ENCODE results near the gene SLC6A15.

Gene SLC6A15

DNA sequence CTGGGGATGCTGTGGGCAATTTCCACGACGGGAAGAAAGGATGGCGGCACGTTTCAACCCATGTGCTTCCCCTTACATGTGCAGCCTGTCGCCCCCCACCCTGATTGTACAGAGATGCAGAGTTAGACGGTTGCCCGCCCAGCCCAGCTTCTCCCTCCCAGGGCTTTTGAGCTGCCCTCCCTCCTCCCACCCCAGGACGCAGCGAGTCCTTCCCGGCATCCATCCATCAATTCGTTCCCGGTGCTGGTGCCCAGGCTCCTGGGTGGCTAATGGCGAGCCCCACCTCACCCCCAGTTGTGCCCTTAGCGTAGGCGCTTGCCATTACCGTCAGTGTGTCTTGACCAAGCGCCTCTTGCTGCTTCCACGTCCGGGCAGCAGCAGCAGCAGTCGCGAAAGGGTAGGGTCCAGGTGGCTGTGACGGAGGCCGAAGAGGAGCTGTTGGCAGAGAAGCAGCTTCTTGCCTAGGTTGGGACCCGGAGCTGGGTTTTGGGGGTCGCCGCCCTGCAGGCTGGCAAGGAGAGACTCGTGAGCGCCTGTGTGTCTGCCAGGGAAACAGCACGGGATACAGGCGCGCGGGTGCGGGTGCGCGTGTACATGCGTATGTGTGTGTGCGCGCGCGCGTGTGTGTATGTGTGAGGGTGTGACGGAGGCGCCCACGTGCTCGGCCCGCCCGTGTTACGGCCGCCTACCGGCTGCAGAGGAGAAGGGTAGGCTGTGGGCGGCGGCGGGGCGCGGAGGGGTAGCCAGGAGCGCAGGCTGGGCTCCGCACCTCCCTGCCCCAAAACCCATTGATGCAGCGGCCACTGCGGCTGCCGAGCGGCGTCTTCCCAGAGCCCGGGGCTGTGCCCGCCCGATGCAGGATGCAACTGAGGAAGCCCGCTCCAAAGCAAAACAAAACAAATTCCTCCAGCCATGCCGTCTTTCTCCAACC lies at the start of gene SLC6A15:
Gene SLC6A15 (minus strand): TSS at position 602 of the 931 bp plus-strand sequence. CDS start 20,679 bp downstream, outside the sequence.
- DNase-seq (ENCODE audit: low read depth in 2 of 2), result no peak

DNA sequence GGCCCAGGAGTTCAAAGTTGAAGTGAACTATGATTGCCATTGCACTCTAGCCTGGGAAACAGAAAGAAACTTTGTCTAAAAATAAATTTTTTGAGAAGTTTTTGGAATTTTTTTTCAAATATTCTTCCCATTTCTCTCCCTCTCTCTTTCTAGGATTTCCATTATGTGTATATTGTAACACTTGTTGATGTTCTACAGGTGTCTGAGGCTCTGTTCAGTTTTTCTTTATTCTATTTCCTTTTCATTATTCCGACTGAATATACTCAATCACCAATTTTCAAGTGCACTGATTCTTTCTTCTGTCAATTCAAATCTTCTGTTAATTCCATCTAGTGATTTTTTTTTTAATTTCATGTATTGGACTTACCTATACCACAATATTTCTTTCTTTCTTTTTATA lies 48.3 kb upstream of the SLC6A15 start:
- no peak for DNase-seq (ENCODE audit: low read depth in 2 of 2)

DNA sequence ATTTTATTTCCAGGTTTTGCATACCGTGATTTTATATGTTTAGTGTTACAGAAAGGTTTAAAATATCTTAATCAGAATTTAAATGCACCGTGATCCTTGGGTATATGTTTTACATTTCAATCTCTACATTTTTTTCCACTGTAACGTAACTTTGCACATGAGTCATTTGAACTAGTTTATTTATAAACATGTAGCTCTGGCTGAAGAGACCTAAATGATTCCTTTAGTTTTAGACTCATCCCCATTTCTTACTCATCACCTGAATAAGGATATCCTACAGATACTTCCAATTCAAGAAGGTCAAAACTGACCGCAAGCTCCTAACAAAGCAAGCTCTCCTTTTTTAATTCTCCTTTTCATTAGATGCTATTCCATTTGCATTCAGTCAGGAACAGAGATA lies 42.7 kb upstream of the SLC6A15 start:
- DNase-seq (ENCODE audit: low read depth in 2 of 2), result no peak

DNA sequence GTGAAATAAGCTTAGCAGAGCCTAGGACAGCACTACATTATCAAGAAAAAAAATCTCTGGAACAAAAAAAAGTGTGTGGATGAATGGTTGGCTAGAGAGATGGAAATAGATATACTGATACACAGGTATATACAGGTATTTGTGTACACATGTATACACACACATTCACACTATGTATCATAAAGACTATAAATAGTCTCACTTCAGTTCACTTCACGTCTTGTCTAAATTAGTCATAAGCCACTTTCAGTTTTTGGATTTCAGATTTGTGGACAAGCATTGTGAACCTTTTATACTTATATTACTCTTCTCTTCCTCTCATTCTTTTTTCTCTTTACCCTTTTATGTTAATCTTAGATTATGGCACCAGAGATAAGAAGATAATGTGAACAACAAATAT lies 41.8 kb upstream of the SLC6A15 start:
- DNase-seq (ENCODE audit: low read depth in 2 of 2), result no peak

DNA sequence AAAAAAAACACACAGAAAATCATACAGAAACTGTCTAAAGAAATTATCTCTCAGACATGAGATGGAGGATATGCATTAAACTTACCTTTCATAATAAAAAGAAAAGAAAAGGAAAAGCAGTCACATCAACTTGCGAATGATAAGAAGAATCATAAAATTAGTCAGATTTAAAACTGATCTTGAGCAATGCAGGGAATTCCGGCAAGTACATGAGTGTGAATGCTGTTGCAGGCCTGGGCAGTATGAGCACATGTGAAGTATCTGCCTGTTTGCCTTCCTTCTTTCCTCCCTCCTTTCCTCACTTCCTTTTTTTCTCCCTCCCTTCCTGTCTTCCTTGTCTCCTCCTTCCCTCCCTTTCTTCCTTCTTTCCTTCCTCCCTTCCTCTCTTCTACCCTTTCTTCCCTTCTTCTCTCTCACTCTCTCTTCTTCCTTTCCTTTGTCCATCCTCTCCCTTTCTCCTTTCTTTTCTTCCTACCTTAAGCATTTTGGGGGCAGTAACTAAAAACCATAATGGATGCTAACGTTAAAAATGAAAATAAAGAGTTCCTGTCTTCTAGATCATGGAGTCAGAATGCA lies 38.5 kb upstream of the SLC6A15 start:
- DNase-seq (ENCODE audit: low read depth in 2 of 2), result no peak

DNA sequence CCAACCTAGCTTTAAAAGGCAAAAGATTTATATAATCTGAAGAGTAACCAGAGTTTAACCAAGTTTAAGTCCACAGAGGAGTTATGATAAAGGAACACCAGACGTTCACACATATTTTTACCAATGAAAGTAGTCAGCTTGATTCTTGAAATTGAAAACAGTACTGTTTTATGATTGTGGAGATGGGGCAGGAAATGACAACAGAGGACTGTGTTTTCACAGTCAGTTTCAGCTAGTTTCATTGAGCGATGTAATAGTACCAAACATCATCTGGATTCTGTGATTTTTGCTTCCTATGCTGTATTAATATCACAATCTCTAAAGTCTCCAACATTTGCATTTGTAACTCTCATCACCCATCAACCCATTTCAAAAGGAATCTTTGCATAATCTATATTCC lies 34.2 kb upstream of the SLC6A15 start:
- DNase-seq (ENCODE audit: low read depth in 2 of 2), result no peak

DNA sequence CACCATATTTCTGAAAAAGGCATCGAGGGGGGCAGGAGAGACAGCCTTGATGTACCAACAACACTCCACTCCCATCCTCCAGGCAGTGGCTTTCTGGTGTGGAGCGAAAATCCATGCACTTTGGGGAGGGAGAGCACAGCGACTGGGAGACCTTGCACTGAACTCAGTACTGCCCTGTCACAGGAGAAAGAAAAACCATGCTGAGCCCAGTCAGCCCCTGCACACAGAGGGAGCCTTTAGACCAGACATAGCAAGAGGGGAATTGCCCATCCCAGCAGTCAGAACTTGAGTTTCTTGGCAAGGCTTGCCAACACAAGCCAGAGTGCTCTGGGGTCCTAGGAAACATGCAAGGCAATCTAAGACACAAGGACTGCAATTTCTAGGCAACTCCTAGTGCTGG lies 24.8 kb upstream of the SLC6A15 start:
- no peak for DNase-seq (ENCODE audit: low read depth in 2 of 2)

DNA sequence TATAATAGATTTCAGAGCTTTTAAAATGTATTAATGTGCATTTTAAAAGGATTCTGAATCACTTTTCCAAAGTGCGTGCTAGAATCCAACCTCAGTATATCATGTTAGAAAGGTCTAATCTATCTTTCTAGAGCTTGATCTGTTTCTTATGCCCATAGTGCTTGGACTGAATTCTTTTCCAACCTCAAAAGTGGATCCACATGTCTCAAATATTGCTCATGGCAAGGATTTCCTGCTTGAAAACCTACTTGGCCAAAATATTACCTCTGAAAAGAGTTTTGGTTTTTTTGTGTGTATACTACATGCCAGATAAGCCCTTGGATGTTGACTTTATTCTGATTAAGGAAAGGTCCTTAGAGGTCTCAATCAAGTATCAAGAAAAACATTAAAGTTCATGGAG lies 16.9 kb upstream of the SLC6A15 start:
- no peak for DNase-seq (ENCODE audit: low read depth in 2 of 2)

DNA sequence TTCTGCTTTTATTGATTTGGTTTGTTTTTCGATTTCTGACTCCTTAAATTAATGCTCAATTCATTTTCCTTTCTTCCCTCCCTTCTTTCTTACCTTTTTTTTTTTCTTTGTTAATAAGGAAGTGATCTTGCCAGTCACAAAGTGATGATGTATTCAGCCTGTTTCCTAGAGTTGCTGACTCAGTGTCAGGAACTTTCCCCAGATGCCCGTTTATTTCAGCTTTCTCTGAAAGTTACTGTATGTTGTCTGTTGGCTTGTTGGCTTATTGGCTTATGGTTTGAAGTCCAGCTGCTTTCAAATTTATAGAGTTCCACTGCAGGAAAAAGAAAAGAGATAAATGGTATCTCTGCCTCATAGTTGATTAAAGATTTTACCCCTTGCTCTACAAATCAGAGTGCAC lies 12.4 kb upstream of the SLC6A15 start:
- DNase-seq (ENCODE audit: low read depth in 2 of 2), result no peak

DNA sequence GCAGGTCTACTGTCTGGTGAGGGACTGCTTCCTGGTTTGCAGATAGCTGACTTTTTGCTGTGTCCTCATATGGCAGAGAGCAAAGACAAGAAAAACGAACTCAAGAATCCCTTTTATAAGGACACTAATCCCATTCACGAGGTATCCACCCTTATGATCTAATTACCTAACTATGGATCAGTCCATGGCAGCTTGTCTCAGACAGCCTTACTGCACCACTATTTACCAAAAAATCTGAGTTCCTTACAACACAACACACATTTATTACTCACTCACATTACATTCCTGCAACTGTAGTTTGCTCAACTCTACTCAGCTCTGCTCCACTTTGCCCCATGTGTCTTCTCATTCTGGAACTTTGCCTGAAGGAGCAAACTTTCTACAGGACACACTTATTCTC lies 10.1 kb upstream of the SLC6A15 start:
- no peak for DNase-seq (ENCODE audit: low read depth in 2 of 2)

DNA sequence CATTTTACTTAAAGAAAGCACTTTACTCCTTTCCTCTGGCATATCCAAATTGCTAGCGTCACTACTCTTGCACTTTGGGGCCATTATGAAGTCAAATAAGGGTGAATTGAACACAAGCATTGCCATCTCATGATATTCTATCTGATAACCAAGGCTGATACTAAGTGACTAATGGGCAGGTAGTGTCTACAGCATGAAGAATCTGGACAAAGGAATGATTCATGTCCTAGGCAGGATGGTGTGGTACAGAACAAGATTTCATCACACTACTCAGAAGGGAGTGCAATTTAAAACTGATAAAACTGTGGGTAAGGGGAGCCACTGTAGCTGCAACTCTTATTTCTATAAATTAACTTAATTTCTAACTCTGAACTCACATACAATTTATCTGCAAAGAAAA lies 7.7 kb upstream of the SLC6A15 start:
- no peak for DNase-seq (ENCODE audit: low read depth in 2 of 2)

DNA sequence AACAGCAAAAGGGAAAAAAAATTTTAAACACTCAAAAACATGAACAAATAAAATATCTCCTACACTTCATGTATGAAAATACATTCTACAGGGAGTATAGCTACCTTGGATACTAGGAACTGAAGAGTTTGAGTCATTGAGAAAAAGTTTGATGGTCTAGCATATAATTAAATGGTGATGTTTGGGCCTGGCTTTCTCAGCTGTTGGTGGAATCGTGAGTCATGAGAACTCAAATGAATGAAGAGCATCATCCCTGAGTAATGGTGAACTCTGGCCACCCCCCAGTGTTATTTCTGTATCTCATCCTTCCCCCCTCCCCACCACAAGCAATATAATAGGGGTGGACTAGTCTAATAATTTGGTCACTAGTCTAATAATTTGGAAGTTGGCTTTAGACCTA lies 6.7 kb upstream of the SLC6A15 start:
- no peak for DNase-seq (ENCODE audit: low read depth in 2 of 2)

DNA sequence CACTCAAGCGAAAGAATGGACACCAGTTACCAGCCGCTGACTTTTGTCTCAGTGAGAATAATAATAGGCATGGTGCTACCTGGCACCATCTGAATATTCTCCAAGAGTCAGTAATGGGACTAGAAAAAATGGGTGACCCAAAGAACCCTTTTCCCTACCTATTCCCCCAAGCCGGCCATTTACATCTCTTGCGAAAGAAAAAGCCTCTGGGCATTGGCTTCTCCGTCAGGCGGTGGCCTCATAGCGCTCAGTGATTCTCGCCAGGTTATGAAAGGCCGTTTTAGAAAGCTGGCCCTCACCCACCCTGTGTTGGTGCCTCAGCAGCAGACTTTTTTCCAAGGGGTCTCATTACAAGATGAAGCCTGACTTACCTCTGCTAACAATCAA lies 523 bp upstream of the SLC6A15 start:
- DNase-seq (ENCODE audit: low read depth in 2 of 2), result no peak

DNA sequence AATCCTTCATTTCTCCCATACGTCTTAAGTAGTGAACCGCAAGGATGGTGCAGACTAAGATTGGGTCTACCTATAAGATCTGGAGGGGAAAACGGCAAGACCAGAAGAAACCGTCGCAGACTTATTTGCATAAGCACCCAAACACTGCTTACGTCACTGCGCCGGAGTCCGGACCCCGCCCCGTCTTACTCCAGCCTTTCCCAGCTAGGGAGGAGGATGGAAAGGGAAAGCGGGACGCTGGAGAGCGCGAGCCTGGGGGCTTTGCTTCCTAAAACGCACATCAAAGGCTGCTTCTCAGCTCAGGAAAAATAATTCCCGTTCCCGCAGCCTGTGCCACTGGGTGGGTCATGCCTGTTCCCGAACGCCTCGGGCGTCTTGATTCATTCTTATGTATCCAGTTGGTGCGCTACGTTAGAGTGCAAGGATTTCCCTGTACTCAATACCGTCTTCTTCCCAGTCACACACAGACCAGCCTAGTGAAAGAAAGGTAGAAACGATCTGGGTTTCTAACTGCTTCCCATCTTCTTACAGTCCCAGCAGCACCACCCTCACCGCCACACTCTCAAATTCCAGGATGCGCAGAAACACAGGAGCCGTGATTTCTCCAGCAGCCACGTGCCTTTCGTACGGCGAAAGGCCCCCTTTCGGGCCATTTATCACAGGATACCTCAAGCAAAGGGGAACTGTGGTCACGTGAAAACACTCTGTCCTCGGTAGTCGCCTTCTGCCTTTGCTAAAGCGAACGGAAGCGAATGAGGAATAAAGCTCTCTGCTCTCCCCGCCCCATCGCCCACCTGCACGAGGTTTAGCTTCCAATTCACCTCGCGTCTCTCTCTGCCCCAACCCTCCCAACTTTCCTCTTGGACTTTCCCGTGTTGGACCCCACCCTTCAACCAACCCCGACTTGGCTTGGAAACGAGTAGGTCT lies 1.1 kb downstream of the SLC6A15 start:
- peak in 1 of 2 donors; percentile 0 for DNase-seq (ENCODE audit: low read depth in 2 of 2)

DNA sequence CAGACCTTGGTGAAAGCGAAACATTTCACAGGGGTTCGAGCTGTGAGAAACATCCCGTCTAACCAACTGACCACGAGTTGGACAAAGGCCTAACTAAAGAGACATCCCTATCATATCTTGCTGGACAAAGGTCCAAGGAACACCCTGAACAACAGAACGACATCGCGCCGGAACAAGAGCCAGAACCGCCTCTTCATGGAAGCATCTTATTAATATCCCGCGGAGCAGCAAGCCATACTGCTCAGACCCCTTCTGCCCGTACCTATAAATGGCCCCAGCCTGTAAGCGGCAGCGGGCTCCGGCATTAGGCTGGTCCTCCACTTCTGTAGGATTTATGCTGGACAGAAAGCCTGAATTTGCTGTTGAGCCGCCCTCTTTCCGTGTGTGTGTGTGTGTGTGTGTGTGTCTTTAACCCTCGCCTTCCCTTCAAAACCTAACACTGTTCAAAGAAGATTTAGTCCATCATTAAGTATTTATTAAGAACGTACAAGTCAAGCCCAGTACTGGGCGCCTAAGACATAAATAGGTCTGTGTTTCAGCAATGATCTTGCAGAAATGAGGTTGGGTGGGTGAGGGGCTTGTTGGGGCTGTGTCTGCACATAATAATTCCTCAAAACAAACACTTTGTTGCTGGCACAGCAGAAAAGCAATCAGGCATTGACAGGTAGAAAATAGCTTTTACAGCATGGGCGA lies 1.9 kb downstream of the SLC6A15 start:
- DNase-seq (ENCODE audit: low read depth in 2 of 2), result no peak

DNA sequence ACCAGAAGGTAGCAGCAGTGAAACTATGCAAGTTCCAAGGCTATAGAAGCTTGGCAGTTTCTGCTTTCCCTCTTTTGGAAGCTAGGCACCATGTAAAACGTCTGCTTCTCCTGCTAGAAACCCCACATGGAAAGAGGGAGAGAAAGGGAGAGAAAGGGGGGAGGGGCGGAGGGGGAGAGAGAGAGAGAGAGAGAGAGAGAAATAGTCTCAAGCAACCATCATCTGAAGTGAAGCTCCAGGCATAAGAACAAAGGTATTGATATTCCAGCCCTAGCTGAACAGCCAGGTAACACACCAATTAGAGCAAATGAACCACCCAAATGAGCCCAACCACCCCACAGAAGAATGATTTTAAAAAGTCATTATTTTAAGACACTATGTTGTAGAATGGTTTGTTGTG lies 8.5 kb downstream of the SLC6A15 start:
- DNase-seq (ENCODE audit: low read depth in 2 of 2), result no peak

DNA sequence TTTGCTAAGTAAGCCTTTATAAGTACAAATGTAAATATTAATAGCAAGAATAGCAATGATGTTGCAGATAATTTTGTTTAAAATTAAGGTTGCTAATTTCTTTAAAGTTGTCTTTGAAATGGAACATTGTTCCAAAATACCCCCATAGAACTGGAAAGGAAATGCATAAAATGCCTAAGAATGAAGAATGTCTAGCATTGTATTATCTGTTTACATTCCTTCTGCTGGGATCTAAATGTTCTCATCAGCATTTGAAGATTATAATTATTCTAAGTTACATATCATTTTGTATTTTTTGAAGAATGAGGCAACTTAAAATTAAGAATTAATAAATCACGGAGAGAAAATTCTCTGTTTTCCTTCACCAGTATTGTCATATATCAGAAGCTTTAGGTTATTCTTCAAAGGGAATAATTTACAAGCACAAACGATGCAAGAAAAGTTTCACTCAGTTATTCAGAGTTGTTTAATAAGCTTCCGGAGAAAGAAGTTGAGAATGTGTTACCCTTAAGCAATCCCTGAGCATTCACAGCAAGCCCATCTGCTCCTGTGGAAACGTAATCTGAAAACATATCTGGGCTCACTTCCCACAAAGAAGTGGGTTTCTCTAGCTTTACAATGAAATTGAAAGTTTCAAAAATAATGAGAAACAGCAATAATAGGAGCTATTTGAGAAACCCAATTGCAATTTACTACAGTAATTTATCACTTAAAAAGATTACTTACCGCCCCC lies 21.3 kb downstream of the SLC6A15 start:
- no peak for DNase-seq (ENCODE audit: low read depth in 2 of 2)

DNA sequence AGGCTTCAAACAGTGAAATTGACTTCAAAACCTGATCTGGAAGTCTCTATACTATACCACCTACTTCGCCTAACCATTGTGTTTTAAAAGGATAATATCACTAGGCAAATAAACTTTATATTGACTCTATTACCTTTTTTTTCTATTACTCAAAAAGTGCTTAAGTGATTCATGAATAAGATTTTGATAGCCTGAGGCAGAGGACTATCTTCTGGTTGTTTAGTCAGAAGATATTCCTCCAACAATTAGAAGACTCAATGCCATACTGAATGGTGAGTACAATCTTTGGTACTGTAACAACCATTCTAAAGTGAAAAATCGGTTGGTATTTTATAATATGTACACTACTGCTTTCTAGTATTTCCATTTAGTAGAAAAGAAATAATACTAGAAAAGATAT lies 22.8 kb downstream of the SLC6A15 start:
- no peak for DNase-seq (ENCODE audit: low read depth in 2 of 2)

DNA sequence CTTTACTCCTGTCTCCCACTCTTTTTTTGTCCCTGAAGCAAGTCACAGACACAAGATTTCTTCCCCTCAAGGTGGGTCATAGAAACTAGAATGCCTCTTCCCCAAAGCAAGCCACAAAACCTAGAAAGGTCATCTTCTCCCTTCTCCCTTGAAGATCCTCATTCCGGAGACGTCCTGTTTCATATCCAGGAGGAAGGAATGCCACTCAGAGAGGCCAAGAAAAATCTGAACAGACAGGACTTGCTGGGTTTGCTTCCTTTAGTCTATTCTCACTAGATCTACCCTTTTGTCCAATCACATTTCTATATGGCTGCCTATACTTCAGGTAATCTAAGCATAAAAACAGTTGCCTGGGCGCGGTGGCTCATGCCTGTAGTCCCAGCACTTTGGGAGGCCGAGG lies 23.7 kb downstream of the SLC6A15 start:
- DNase-seq (ENCODE audit: low read depth in 2 of 2), result no peak

DNA sequence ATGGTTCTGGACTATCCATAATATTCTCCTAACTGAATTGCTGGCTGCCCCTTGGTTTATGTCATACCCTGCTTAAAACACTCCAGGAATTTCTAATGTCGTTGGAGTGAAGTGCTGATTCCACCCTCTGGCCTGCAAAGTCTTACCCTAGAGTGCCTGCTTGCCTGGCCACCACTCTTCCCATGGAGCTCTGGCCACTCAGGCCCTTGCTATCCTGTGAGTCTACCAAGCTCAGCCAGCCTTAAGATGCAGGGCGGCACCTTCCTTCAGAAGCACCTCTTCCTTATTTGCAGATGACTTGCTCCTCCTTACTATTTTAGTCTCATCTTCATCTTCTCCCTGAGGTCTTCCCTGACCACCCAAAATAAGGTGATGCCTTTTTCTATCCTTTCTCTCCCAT lies 35.3 kb downstream of the SLC6A15 start:
- no peak for DNase-seq (ENCODE audit: low read depth in 2 of 2)

DNA sequence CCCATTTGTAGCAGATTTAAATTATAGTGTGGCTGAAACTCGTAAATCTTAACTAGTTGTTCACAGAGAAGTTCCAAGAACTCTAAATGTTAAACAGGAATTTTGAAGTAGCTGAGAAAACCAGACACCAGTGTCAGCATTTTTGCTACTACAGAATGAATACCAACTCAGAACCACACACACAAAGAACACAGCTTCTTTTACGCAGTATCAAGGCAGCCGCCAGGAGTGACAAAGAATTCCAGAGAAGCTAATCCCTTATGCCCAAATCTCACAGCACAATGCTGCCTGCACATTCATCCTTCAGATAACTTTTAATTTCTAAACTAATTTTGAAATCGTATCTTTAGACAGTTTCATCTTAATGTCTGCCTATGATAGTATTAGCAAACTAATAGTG lies 37.4 kb downstream of the SLC6A15 start:
- no peak for DNase-seq (ENCODE audit: low read depth in 2 of 2)

Data from stimulated activated CD4-positive, alpha-beta T cell treated with anti-CD3 and anti-CD28 coated beads, Interleukin-4, amount 100 ng/mL, for 48 hours (primary cell).